WERI-Rb-1 (cell line): ENCODE results near the gene COL13A1.

Experiments used
- DNase-seq: peaks from one replicate; pipeline ENCODE4 v3.0.0-alpha.2; 2020
- H3K27ac ChIP-seq: fragments of 250-450 bp; sonication (Bioruptor Pico); 2 replicates; pipeline ENCODE4 v1.5.1; 2020; ENCODE audit warnings: mild to moderate bottlenecking, moderate library complexity
- H3K27me3 ChIP-seq: fragments of 250-450 bp; sonication (Bioruptor Pico); 2 replicates; pipeline ENCODE4 v1.5.1; 2021; ENCODE audit warnings: mild to moderate bottlenecking, low read depth, moderate library complexity; ENCODE audit not compliant: insufficient read depth, severe bottlenecking
- H3K36me3 ChIP-seq: fragments of 250-450 bp; sonication (Bioruptor Pico); 2 replicates; pipeline ENCODE4 v1.5.1; 2020; ENCODE audit warnings: mild to moderate bottlenecking, moderate library complexity
- H3K4me3 ChIP-seq: 2 replicates; pipeline ENCODE4 v1.5.1; 2011; ENCODE audit warnings: low read depth, mild to moderate bottlenecking, control low read depth, low read length
- H3K9me3 ChIP-seq: fragments of 250-450 bp; sonication (Bioruptor Pico); 2 replicates; pipeline ENCODE4 v1.5.1; 2021; ENCODE audit warnings: mild to moderate bottlenecking, moderate library complexity; ENCODE audit not compliant: severe bottlenecking
- TF ChIP-seq, protein P1 (sequence below): IDR thresholded peaks from 2 replicates; pipeline ENCODE4 v1.5.1; 2011; ENCODE audit warnings: low read depth, mild to moderate bottlenecking, control low read depth, inconsistent platforms, low read length

COL13A1 gene

GRCh38 chr10:69898941-69899340 lies 97.2 kb downstream of the COL13A1 start:
- Histone ChIP-seq H3K36me3 (no peaks in the 10 kb centered on the region), H3K27me3 (no peaks in the 10 kb centered on the region), H3K27ac (peak overlapping the region; percentile 94), H3K4me3 (no peak overlapping the region), H3K9me3 (no peaks in the 10 kb centered on the region)
- no peak for DNase-seq
- TF ChIP-seq, protein P1, sequence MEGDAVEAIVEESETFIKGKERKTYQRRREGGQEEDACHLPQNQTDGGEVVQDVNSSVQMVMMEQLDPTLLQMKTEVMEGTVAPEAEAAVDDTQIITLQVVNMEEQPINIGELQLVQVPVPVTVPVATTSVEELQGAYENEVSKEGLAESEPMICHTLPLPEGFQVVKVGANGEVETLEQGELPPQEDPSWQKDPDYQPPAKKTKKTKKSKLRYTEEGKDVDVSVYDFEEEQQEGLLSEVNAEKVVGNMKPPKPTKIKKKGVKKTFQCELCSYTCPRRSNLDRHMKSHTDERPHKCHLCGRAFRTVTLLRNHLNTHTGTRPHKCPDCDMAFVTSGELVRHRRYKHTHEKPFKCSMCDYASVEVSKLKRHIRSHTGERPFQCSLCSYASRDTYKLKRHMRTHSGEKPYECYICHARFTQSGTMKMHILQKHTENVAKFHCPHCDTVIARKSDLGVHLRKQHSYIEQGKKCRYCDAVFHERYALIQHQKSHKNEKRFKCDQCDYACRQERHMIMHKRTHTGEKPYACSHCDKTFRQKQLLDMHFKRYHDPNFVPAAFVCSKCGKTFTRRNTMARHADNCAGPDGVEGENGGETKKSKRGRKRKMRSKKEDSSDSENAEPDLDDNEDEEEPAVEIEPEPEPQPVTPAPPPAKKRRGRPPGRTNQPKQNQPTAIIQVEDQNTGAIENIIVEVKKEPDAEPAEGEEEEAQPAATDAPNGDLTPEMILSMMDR = no peak

GRCh38 chr10:69899727-69900595 lies 98.3 kb downstream of the COL13A1 start:
- Histone ChIP-seq H3K27me3 (no peaks in the 10 kb centered on the region), H3K27ac (peak overlapping the region; percentile 94), H3K36me3 (no peaks in the 10 kb centered on the region), H3K4me3 (no peak overlapping the region), H3K9me3 (no peaks in the 10 kb centered on the region)
- peak; percentile 64 for DNase-seq
- TF ChIP-seq, protein P1 = no peak

- H3K27me3 ChIP-seq = no peaks in the 10 kb centered on the region
- peak overlapping the region; percentile 94 for H3K27ac ChIP-seq
- H3K9me3 ChIP-seq = no peaks in the 10 kb centered on the region
- TF ChIP-seq, protein P1 = no peak
- no peak overlapping the region for H3K4me3 ChIP-seq
- H3K36me3 ChIP-seq = no peaks in the 10 kb centered on the region
- DNase-seq = peak; percentile 70
These were observed 99.3 kb downstream of the COL13A1 start for GRCh38 chr10:69901022-69901421.

- Histone ChIP-seq H3K27ac (peak overlapping the region; percentile 94), H3K4me3 (no peak overlapping the region), H3K27me3 (no peaks in the 10 kb centered on the region), H3K36me3 (no peaks in the 10 kb centered on the region), H3K9me3 (no peaks in the 10 kb centered on the region)
- DNase-seq = peak; percentile 92
- TF ChIP-seq, protein P1 = peak; percentile 88
These were observed 100.2 kb downstream of the COL13A1 start for GRCh38 chr10:69901628-69902505.

GRCh38 chr10:69902835-69903535 lies 101.3 kb downstream of the COL13A1 start:
- peak overlapping the region; percentile 94 for H3K27ac ChIP-seq
- H3K9me3 ChIP-seq = no peaks in the 10 kb centered on the region
- DNase-seq = no peak
- H3K27me3 ChIP-seq = no peaks in the 10 kb centered on the region
- TF ChIP-seq, protein P1 = no peak
- no peak overlapping the region for H3K4me3 ChIP-seq
- no peaks in the 10 kb centered on the region for H3K36me3 ChIP-seq
